Naive thymus-derived CD4-positive, alpha-beta T cell (primary cell): Measurements from ENCODE around the gene CREB5. TPM values are rescaled to one million over a fixed set of nuclear protein-coding genes. Genes with fewer than 3 reads are reported as not detected.

Experiments
- ATAC-seq: fragments of 150-1000 bp; cut with Tn5 transposase; 2 replicates; pipeline ENCODE4 v1.10.0; 2021; ENCODE audit warnings: mild to moderate bottlenecking, moderate library complexity
- CTCF ChIA-PET: fragments of 350-600 bp; sonication (Branson Sonifier 250); formaldehyde crosslinking; loops from one replicate; lab custom pipeline; 2021; ENCODE audit warnings: antibody characterized with exemption; lab: Charles Lee
- POLR2A ChIA-PET: fragments of 350-600 bp; sonication (Branson Sonifier 250); formaldehyde crosslinking; loops from one replicate; lab custom pipeline; 2021; ENCODE audit warnings: antibody characterized with exemption, inconsistent platforms; lab: Charles Lee
- DNase-seq, 9 donors: peaks; one replicate each; pipeline versions ENCODE4 v3.0.0 to v3.0.0-alpha.2; 2020 to 2022; ENCODE audit warnings: mixed read lengths in 1 of 9
- H3K27ac ChIP-seq: one replicate; pipeline ENCODE4 v1.7.0; 2013; ENCODE audit warnings: mild to moderate bottlenecking, low read depth, low read length, moderate library complexity
- H3K27me3 ChIP-seq, 2 donors: one replicate each; pipeline ENCODE4 v1.7.0; 2013; ENCODE audit warnings: low read length in 2 of 2, mild to moderate bottlenecking in 2 of 2, moderate library complexity in 2 of 2; ENCODE audit not compliant: control insufficient read depth in 2 of 2, insufficient read depth in 2 of 2
- H3K36me3 ChIP-seq, 3 experiments: 1 replicate in 2 of 3; 2 replicates in 1 of 3; pipeline ENCODE4 v1.7.0; 2013; ENCODE audit warnings: low read length in 3 of 3, mild to moderate bottlenecking in 3 of 3, moderate library complexity in 1 of 3; ENCODE audit not compliant: insufficient read depth in 3 of 3, control insufficient read depth in 2 of 3
- H3K4me1 ChIP-seq, 2 donors: one replicate each; pipeline ENCODE4 v1.7.0; 2013; ENCODE audit warnings: low read length in 2 of 2, mild to moderate bottlenecking in 2 of 2, moderate library complexity in 1 of 2; ENCODE audit not compliant: control insufficient read depth in 2 of 2, insufficient read depth in 2 of 2
- H3K4me3 ChIP-seq: 2 replicates; pipeline ENCODE4 v1.7.0; 2013; ENCODE audit warnings: mild to moderate bottlenecking, low read length
- H3K9me3 ChIP-seq, 3 experiments: 1 replicate in 2 of 3; 2 replicates in 1 of 3; pipeline ENCODE4 v1.7.0; 2013; ENCODE audit warnings: low read length in 3 of 3; ENCODE audit not compliant: control insufficient read depth in 2 of 3
- H3K27ac Mint-ChIP-seq, 9 donors: one replicate each; pipeline ENCODE4 v1.8.0; 2020 to 2022; ENCODE audit warnings: mixed read lengths in 9 of 9, mild to moderate bottlenecking in 8 of 9, moderate library complexity in 5 of 9, inconsistent platforms in 2 of 9
- H3K27me3 Mint-ChIP-seq, 5 donors: one replicate each; pipeline ENCODE4 v1.8.0; 2021 to 2022; ENCODE audit warnings: mixed read lengths in 5 of 5, mild to moderate bottlenecking in 1 of 5
- H3K36me3 Mint-ChIP-seq, 5 donors: one replicate each; pipeline ENCODE4 v1.8.0; 2020 to 2022; ENCODE audit warnings: mixed read lengths in 5 of 5, mild to moderate bottlenecking in 3 of 5, inconsistent platforms in 1 of 5
- H3K4me1 Mint-ChIP-seq, 7 donors: one replicate each; pipeline ENCODE4 v1.8.0; 2020 to 2022; ENCODE audit warnings: mixed read lengths in 7 of 7, mild to moderate bottlenecking in 3 of 7, inconsistent platforms in 1 of 7
- H3K4me3 Mint-ChIP-seq, 10 donors: one replicate each; pipeline ENCODE4 v1.8.0; 2020 to 2022; ENCODE audit warnings: mild to moderate bottlenecking in 10 of 10, mixed read lengths in 10 of 10, moderate library complexity in 6 of 10, inconsistent platforms in 2 of 10
- H3K9me3 Mint-ChIP-seq, 11 donors: one replicate each; pipeline ENCODE4 v1.8.0; 2020 to 2022; ENCODE audit warnings: mixed read lengths in 11 of 11, mild to moderate bottlenecking in 4 of 11, inconsistent platforms in 1 of 11, moderate library complexity in 1 of 11
- intact Hi-C, 2 donors: fragments of 100-400 bp; cut with micrococcal nuclease; formaldehyde crosslinking; loops; one replicate each; pipeline ENCODE4 v1.15.1; 2023
- polyA plus RNA-seq, 2 donors: library from polyadenylated mRNA; unstranded; fragments of 300-500 nt; fragmentation: Illumina TruSeq; gene quantifications; one replicate each; pipeline ENCODE4 v1.2.3, GENCODE V29; 2021
- total RNA-seq, 6 experiments: library from RNA in 5 of 6; stranded (reverse) in 5 of 6; gene quantifications; 1 replicate in 5 of 6; 2 replicates in 1 of 6; pipeline ENCODE4 v1.2.3 and lab custom pipeline; 2021 to 2026

Gene CREB5
- total and polyA plus RNA-seq, 7 experiments from 2014 or later: 0.22 to 18.4 (median 3.6) TPM; not detected in 4

DNA sequence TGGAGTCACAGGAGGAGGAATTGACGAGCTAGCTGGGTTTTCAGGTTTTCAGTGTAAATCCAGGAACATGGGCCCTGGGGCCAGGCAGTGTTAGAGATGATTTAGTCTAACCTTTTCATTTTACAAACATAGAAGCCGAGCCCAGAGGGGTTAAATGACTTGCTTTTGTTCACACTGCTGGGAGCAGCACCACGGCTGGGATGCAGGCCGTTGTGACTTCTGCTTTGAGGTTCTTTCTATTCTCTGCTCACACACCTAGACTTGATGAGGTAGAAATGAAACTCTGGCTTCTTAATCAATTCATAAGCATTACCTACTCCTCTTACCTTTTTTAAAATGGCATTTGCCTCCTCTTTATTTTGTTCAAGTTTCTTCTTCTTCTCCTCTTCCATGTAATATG is 36.4 kb downstream of the CREB5 start:
- POLR2A ChIA-PET: no interaction called here
- Histone ChIP-seq H3K27ac (no peak overlapping the region), H3K36me3 (no peaks in the 10 kb centered on the region), H3K4me3 (no peak overlapping the region), H3K9me3 (no peaks in the 10 kb centered on the region), H3K4me1 (no peaks in the 10 kb centered on the region), H3K27me3 (no peaks in the 10 kb centered on the region)
- Mint-ChIP-seq H3K27me3 (peaks cover 0 to 17% (median 7%) of the 10 kb centered on the region in 5 donors), H3K4me1 (no peaks in the 10 kb centered on the region), H3K27ac (no peak overlapping the region), H3K36me3 (no peaks in the 10 kb centered on the region), H3K4me3 (no peak overlapping the region), H3K9me3 (no peaks in the 10 kb centered on the region)
- CTCF ChIA-PET: no interaction called here
- ATAC-seq: no peak
- DNase-seq: no peak
- intact Hi-C loops: no loop called here

DNA sequence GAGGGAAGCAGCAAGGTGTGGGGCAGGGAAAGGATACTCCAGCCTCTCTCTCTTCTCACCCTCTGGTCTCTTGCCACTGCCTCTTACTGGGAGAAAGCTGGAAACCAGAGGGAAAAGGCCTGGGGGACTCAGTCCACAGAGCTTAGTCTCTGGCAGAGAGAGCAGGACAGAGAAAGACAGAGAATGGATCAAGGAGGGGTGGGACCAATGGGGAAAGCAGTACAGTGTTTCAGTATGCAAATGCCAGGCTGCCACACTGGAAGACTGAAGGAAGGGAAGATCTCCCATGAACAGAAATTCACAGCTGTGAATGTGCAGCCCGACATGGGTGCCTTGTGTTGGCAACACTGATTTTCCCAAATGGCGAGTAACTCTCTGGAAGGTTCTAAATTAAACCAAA is 40.4 kb downstream of the CREB5 start:
- Mint-ChIP-seq H3K27me3 (peaks cover 0 to 15% (median 5%) of the 10 kb centered on the region in 5 donors), H3K4me1 (no peaks in the 10 kb centered on the region), H3K9me3 (no peaks in the 10 kb centered on the region), H3K36me3 (no peaks in the 10 kb centered on the region), H3K4me3 (no peak overlapping the region), H3K27ac (no peak overlapping the region)
- Histone ChIP-seq H3K9me3 (no peaks in the 10 kb centered on the region), H3K27ac (no peak overlapping the region), H3K4me1 (no peaks in the 10 kb centered on the region), H3K4me3 (no peak overlapping the region), H3K27me3 (no peaks in the 10 kb centered on the region), H3K36me3 (no peaks in the 10 kb centered on the region)
- DNase-seq: no peak
- CTCF ChIA-PET: no interaction called here
- POLR2A ChIA-PET: no interaction called here
- no peak for ATAC-seq
- intact Hi-C loops: no loop called here

DNA sequence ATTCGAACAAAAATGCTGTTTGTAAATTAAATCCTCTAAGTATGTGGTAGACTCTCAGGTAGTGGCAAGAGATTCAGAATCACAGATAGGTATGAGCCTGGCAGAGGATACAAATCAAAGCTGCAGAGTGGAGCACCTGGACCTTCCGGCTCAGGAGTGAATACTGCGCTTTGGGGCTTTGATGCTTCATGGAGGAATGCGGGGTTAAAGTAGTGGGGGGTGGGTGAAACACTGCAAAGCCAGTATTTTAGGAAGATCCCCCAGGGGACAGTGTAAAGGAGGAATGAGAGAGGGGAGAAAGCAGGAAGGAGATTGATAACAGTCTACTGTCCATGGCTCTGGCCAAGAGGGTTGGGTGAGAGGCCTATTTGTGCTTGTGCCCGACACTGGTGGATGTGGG is 43.2 kb downstream of the CREB5 start:
- ChIA-PET POLR2A (no interaction called here), CTCF (no interaction called here)
- H3K4me3 ChIP-seq: no peak overlapping the region
- H3K4me3 Mint-ChIP-seq: no peak overlapping the region
- no peaks in the 10 kb centered on the region for H3K9me3 ChIP-seq
- intact Hi-C loops: no loop called here
- no peak overlapping the region for H3K27ac ChIP-seq
- ATAC-seq: no peak
- no peaks in the 10 kb centered on the region for H3K36me3 Mint-ChIP-seq
- peaks cover 0 to 12% (median 5%) of the 10 kb centered on the region in 5 donors for H3K27me3 Mint-ChIP-seq
- no peaks in the 10 kb centered on the region for H3K4me1 Mint-ChIP-seq
- no peak overlapping the region for H3K27ac Mint-ChIP-seq
- no peak for DNase-seq
- H3K36me3 ChIP-seq: no peaks in the 10 kb centered on the region
- H3K4me1 ChIP-seq: no peaks in the 10 kb centered on the region
- H3K27me3 ChIP-seq: no peaks in the 10 kb centered on the region
- peaks cover 0 to 1% (median 0%) of the 10 kb centered on the region in 11 donors for H3K9me3 Mint-ChIP-seq

DNA sequence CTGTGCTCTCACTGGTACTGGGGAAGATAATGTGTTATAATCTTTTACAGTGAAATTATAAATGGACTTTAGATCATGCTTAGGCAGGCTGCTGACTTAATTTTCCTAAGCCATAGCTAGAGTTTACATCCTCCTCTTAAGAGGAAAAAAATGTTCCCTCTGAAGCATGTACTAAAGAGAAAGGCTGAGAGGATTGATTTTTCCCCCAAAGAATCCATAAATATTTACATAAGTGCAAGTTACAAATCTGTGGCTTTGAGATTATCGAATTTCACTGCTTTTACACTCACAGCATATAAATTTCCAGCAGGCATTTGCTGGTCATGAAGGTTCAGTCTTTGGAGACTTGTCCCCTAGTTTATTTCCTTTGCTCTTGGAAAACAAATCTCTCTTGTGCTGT is 43.7 kb downstream of the CREB5 start:
- ChIA-PET POLR2A (no interaction called here), CTCF (no interaction called here)
- Histone ChIP-seq H3K4me3 (no peak overlapping the region), H3K36me3 (no peaks in the 10 kb centered on the region), H3K27ac (no peak overlapping the region), H3K9me3 (no peaks in the 10 kb centered on the region), H3K4me1 (no peaks in the 10 kb centered on the region), H3K27me3 (no peaks in the 10 kb centered on the region)
- Mint-ChIP-seq H3K36me3 (no peaks in the 10 kb centered on the region), H3K4me3 (no peak overlapping the region), H3K4me1 (no peaks in the 10 kb centered on the region), H3K27me3 (peaks cover 0 to 9% (median 4%) of the 10 kb centered on the region in 5 donors), H3K9me3 (peaks cover 0 to 2% (median 0%) of the 10 kb centered on the region in 11 donors), H3K27ac (no peak overlapping the region)
- intact Hi-C loops: no loop called here
- ATAC-seq (no peak), DNase-seq (no peak)

DNA sequence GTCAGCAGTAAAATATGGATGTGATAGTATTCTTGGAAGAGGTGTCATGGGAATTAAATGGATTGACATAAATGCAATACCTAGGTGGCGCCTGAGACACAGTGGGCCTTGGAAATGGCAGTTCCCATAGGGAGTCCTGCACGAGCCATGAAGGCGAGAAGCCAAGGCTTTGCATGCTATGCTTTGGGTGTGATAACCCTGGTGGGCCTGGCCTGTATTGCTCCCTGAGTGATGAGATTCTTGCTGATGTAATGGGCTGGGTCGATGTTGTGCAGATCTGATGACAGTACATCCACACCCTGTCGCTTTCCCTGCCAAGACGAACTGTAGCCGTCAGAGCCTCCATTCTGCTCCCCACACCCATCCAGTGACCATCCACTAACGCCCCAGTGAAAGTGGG is 46.4 kb downstream of the CREB5 start:
- Mint-ChIP-seq H3K27ac (no peak overlapping the region), H3K27me3 (peaks cover 0 to 20% (median 14%) of the 10 kb centered on the region in 5 donors), H3K4me1 (no peaks in the 10 kb centered on the region), H3K36me3 (no peaks in the 10 kb centered on the region), H3K9me3 (peaks cover 0 to 3% (median 0%) of the 10 kb centered on the region in 11 donors), H3K4me3 (no peak overlapping the region)
- DNase-seq (no peak), ATAC-seq (no peak)
- POLR2A ChIA-PET: no interaction called here
- Histone ChIP-seq H3K4me1 (no peaks in the 10 kb centered on the region), H3K27ac (no peak overlapping the region), H3K27me3 (no peaks in the 10 kb centered on the region), H3K9me3 (no peaks in the 10 kb centered on the region), H3K36me3 (no peaks in the 10 kb centered on the region), H3K4me3 (no peak overlapping the region)
- intact Hi-C loops: no loop called here
- CTCF ChIA-PET: no interaction called here

- DNase-seq (no peak), ATAC-seq (no peak)
- Mint-ChIP-seq H3K9me3 (peaks cover 0 to 3% (median 0%) of the 10 kb centered on the region in 11 donors), H3K27me3 (peaks cover 0 to 22% (median 17%) of the 10 kb centered on the region in 5 donors), H3K27ac (no peak overlapping the region), H3K4me3 (no peak overlapping the region), H3K4me1 (no peaks in the 10 kb centered on the region), H3K36me3 (no peaks in the 10 kb centered on the region)
- Histone ChIP-seq H3K9me3 (no peaks in the 10 kb centered on the region), H3K27ac (no peak overlapping the region), H3K4me1 (no peaks in the 10 kb centered on the region), H3K27me3 (no peaks in the 10 kb centered on the region), H3K36me3 (no peaks in the 10 kb centered on the region), H3K4me3 (no peak overlapping the region)
- ChIA-PET POLR2A (no interaction called here), CTCF (no interaction called here)
- intact Hi-C loops: no loop called here
These were observed 47.0 kb downstream of the CREB5 start for GRCh38 chr7:28459306-28459705.

DNA sequence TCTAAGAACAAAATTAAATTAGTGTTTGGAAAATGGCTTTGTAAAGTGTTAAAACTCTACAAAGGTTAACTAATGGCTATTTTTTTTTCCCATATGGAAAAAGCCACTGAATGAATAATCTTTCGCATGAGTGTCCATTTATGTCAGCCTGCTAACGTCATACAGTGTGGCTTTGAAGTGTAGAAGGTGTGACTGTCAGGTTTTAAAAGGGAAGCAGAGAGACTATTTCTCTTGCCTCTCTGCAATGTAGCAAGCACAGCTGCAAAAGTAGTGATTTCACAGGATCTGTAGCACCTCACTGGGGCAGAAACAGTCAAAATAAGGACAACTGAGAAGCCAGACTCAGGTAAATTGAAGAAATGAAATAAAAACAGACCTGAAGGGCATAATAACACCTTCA is 53.4 kb downstream of the CREB5 start:
- intact Hi-C loops: no loop called here
- no peaks in the 10 kb centered on the region for H3K9me3 ChIP-seq
- ChIA-PET CTCF (no interaction called here), POLR2A (no interaction called here)
- Mint-ChIP-seq H3K9me3 (peaks cover 0 to 5% (median 0%) of the 10 kb centered on the region in 11 donors), H3K27me3 (peaks cover 10 to 36% (median 25%) of the 10 kb centered on the region in 5 donors), H3K27ac (no peak overlapping the region), H3K4me1 (no peaks in the 10 kb centered on the region), H3K4me3 (no peak overlapping the region), H3K36me3 (no peaks in the 10 kb centered on the region)
- no peaks in the 10 kb centered on the region for H3K36me3 ChIP-seq
- ATAC-seq: no peak
- H3K27ac ChIP-seq: no peak overlapping the region
- no peaks in the 10 kb centered on the region for H3K27me3 ChIP-seq
- DNase-seq: no peak
- no peak overlapping the region for H3K4me3 ChIP-seq
- H3K4me1 ChIP-seq: no peaks in the 10 kb centered on the region
